Body of pancreas (tissue), 4 donors: ENCODE results near the gene KPRP.

Experiments used
- CTCF ChIP-seq, 7 experiments: fragments of 450-650 bp in 4 of 7; fragments of 200-600 bp in 3 of 7; sonication (generic) in 3 of 7; IDR thresholded peaks; one replicate each; pipeline ENCODE4 v1.5.1; 2016 to 2019; ENCODE audit warnings: antibody characterized with exemption in 7 of 7
- POLR2A ChIP-seq, 3 donors: fragments of 450-650 bp; IDR thresholded peaks; one replicate each; pipeline ENCODE4 v1.6.1; 2016; ENCODE audit warnings: antibody characterized with exemption in 3 of 3, mild to moderate bottlenecking in 2 of 3

GRCh38 chr1:152743371-152744145, 14.3 kb upstream of the KPRP start:
- TF ChIP-seq POLR2A (IDR thresholded peaks at IDR 0.05) = no peak
- TF ChIP-seq CTCF (IDR thresholded peaks at IDR 0.05) = no peak
